Body of pancreas (tissue), 4 donors: Measurements from ENCODE around the gene TGFB1. TPM values are rescaled to one million over a fixed set of nuclear protein-coding genes. Genes with fewer than 3 reads are reported as not detected.
A peak's percentile ranks its signal among the peaks of the same experiment; 100 is the strongest.

Experiments
- ATAC-seq: fragments of 150-250 bp; one replicate; pipeline ENCODE4 v1.9.1; 2016
- DNase-seq, 4 donors: peaks; one replicate each; pipeline ENCODE4 v3.0.0-alpha.2; 2019
- H3K27ac ChIP-seq, 4 donors: fragments of 200-600 bp; sonication (generic); 1 replicate in 3 of 4; 2 replicates in 1 of 4; pipeline versions ENCODE4 v1.5.1 to v1.6.1; 2016 to 2019; ENCODE audit warnings: mild to moderate bottlenecking in 1 of 4, mixed read lengths in 1 of 4, moderate library complexity in 1 of 4
- H3K27me3 ChIP-seq, 2 donors: fragments of 200-600 bp; sonication (generic); one replicate each; pipeline ENCODE4 v1.6.0; 2016; ENCODE audit warnings: mild to moderate bottlenecking in 1 of 2
- H3K36me3 ChIP-seq, 2 donors: fragments of 200-600 bp; sonication (generic); replicated peaks in 1 of 2; 2 replicates each; pipeline ENCODE4 v1.5.1; 2016; ENCODE audit warnings: low read depth in 2 of 2; ENCODE audit not compliant: insufficient read depth in 1 of 2
- H3K4me1 ChIP-seq: fragments of 200-600 bp; sonication (generic); one replicate; pipeline ENCODE4 v1.6.0; 2016
- H3K4me3 ChIP-seq, 2 donors: fragments of 200-600 bp; sonication (generic); 1 replicate in 1 of 2; 2 replicates in 1 of 2; pipeline ENCODE4 v1.5.1; 2016 to 2019
- H3K9me3 ChIP-seq, 3 donors: fragments of 200-600 bp; sonication (generic); 1 replicate in 2 of 3; 2 replicates in 1 of 3; pipeline ENCODE4 v1.5.1; 2016
- POLR2A ChIP-seq, 3 donors: fragments of 450-650 bp; IDR thresholded peaks; one replicate each; pipeline ENCODE4 v1.6.1; 2016; ENCODE audit warnings: antibody characterized with exemption in 3 of 3, mild to moderate bottlenecking in 2 of 3
- WGBS, 2 donors: methylation state at CpG; one replicate each; pipeline ENCODE4 v1.1.5; 2017; 5-methylcytosine and 5-hydroxymethylcytosine counted together
- intact Hi-C: fragments of 100-400 bp; cut with DNase I; formaldehyde crosslinking; loops from one replicate; pipeline ENCODE4 v1.15.1; 2023
- total RNA-seq, 2 donors: library from RNA; depleted of rRNA; stranded (reverse); fragments of >200 nt; gene quantifications; one replicate each; pipeline ENCODE4 v1.1.0, GENCODE V29; 2016
- TF ChIP-seq, protein P1 (sequence below), 7 experiments: fragments of 450-650 bp in 4 of 7; fragments of 200-600 bp in 3 of 7; sonication (generic) in 3 of 7; IDR thresholded peaks; one replicate each; pipeline ENCODE4 v1.5.1; 2016 to 2019; ENCODE audit warnings: antibody characterized with exemption in 7 of 7

The TGFB1 gene
- total RNA-seq, 2 donors from 2014 or later: 7.8 to 17.1 TPM

DNA sequence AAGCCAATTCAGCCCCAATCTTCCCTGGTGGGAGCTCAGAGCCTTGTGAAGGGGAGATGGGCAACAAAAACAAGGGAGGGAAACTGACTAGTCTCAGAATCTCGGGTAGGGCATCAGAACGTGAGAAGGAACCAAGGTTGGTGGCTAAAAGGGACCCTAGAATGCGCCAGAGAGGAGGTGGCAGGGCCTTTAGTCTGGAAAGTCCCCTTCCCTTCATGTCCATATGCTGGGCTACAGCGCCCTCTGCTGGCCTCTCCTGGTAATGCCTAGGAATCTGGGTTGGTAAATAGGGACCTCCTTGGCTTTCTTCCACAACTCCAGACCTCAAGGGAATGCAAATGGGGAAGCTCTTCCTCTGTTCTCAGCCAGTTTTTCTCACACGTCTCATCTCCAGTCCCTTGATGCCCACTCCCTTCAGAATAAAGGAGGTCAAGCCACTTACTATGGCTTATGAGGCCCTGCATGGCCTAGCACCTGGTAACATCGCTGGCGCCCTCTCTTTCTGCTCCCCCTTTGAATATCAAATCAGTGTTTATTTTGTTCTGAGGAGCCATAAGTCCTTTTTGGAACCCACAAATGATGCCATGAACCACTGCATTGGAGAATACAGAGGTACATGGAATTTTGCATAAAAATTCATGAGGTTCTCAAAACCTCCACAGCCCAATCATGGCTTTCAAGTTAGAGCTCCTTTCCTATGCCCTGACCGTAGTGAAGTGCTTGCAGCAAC lies 45.1 kb downstream of the TGFB1 start:
- WGBS, 2 donors: 21 to 23% methylated on average over 8 of the region's 8 CpGs
- Histone ChIP-seq H3K4me1 (peaks cover 30% of the 10 kb centered on the region), H3K4me3 (no peak overlapping the region), H3K27me3 (no peaks in the 10 kb centered on the region), H3K9me3 (no peaks in the 10 kb centered on the region), H3K27ac (peak overlapping the region; percentile 88 to 97 (median 94)), H3K36me3 (peaks cover 12 to 25% of the 10 kb centered on the region in 2 donors)
- ATAC-seq: peak; percentile 68
- DNase-seq: peak; percentile 93 to 98 (median 94)
- intact Hi-C loops: no loop called here
- TF ChIP-seq, protein P1, sequence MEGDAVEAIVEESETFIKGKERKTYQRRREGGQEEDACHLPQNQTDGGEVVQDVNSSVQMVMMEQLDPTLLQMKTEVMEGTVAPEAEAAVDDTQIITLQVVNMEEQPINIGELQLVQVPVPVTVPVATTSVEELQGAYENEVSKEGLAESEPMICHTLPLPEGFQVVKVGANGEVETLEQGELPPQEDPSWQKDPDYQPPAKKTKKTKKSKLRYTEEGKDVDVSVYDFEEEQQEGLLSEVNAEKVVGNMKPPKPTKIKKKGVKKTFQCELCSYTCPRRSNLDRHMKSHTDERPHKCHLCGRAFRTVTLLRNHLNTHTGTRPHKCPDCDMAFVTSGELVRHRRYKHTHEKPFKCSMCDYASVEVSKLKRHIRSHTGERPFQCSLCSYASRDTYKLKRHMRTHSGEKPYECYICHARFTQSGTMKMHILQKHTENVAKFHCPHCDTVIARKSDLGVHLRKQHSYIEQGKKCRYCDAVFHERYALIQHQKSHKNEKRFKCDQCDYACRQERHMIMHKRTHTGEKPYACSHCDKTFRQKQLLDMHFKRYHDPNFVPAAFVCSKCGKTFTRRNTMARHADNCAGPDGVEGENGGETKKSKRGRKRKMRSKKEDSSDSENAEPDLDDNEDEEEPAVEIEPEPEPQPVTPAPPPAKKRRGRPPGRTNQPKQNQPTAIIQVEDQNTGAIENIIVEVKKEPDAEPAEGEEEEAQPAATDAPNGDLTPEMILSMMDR (IDR thresholded peaks at IDR 0.05): peak; percentile 93 to 98 (median 96)
- no peak for TF ChIP-seq POLR2A (IDR thresholded peaks at IDR 0.05)

DNA sequence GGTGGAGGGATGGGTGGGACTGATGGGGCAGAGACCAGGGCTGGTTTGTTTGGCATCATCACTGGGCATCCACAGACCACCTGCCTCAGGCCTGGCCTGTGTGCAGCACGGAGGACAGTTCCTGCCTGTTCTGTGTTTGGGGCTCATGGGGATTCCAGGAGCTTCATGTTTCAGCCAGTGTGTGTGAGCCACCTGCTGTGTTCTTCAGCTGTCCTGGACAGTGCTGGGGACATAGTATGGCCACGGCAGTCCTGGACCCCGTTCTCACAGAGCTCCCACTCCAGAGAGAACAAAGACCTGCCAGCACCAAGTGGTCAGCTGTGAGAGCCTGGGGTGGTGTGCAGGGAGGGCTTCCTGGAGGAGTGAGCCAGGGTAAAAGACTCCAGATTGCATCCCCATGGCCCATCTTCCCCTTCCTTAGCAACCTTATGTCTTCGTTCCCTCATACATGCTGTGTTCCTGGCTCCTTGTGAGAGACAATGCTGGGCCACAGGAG lies 45.7 kb downstream of the TGFB1 start:
- intact Hi-C loops: no loop called here
- Histone ChIP-seq H3K27ac (peak overlapping the region in 3 of 4 donors; percentile 88 to 97 (median 94)), H3K4me1 (peaks cover 30% of the 10 kb centered on the region), H3K27me3 (no peaks in the 10 kb centered on the region), H3K9me3 (no peaks in the 10 kb centered on the region), H3K36me3 (peaks cover 18 to 23% of the 10 kb centered on the region in 2 donors), H3K4me3 (no peak overlapping the region)
- DNase-seq (no peak), ATAC-seq (peak; percentile 1)
- 40 to 57% methylated on average over 1 to 4 of the region's 4 CpGs for WGBS, 2 donors
- TF ChIP-seq POLR2A (IDR thresholded peaks at IDR 0.05): no peak
- TF ChIP-seq, protein P1 (IDR thresholded peaks at IDR 0.05): no peak

DNA sequence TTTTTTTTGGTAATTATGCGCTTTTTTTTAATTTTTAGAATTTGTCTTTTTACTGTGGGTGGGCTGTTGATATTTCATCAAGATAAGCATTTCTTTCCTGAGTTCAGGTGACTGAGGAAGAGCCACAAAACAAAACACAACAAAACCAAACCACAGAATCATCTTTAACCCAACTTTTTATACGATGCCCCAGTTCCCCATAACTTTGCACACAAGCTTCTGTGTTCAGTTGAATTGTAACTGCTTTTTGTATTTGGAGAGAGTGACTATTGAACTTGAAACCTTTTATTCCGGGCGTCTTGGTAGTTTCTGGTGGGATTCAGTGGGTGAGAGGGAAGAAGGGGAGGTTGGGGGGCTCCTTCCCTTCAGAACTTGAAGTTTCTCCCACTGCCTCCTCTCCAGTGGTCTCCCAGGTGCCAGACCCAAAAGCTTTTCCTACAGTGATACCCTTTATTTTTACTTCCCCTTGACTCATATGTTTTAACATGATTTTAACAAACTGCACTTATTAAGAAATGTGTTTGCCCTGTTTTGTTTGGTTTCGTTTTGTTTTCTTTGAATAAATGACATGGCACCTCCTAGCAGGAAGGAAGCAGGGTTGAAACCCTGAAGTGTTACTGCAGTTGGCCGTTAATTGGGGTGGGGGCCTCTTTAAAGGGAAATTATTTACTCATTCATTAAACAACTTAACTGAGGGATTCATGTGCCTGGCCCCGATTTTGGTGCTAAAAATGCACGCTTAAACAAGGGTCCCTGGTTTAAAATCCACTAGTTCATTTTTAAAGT lies 46.4 kb downstream of the TGFB1 start:
- Histone ChIP-seq H3K4me1 (peaks cover 30% of the 10 kb centered on the region), H3K27me3 (no peaks in the 10 kb centered on the region), H3K4me3 (no peak overlapping the region), H3K27ac (peak overlapping the region in 3 of 4 donors; percentile 88 to 97 (median 94)), H3K36me3 (peaks cover 18 to 27% of the 10 kb centered on the region in 2 donors), H3K9me3 (no peaks in the 10 kb centered on the region)
- ATAC-seq: no peak
- 61% methylated on average over 8 of the region's 8 CpGs for WGBS, 2 donors
- DNase-seq: no peak
- TF ChIP-seq, protein P1 (IDR thresholded peaks at IDR 0.05): no peak
- TF ChIP-seq POLR2A (IDR thresholded peaks at IDR 0.05): no peak
- intact Hi-C loops: no loop called here

DNA sequence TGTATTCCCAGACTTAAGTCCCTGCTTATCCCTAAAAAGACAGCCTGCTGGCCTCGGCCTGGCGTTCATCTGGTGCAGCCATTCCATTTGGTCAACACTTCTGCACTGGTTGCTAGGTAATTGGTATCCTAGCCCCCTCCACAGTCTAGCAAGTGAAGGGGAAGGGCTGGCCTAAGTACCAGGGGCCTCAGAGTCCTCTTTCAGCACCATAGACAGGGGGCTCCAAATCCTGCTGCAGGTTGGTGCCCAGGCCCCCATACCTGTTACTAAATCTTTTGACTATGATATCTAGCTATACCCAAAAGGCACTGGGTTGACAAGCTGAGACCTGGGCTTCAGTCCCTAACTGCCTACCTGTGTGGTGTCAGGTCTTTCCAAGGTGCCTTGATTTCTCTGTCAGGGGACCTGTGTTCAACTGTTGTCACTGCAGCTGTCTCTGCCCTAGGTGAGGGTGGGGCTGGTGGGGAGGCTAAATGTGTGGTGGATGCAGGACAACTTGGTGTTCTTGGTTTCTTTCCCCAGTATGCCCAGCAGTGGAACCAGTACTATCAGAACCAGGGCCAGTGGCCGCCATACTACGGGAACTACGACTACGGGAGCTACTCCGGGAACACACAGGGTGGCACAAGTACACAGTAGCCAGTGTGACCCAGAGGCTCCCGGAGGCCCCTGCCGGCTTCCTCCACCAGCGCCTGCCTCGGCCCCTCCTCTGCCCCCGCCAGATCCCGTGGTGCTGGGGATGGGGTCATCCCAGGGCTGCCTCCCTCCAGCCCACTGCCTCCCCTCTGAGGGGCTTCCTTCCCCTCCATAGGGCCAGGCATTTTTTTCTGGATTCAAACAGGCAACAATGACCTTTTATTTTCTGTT lies 47.6 kb downstream of the TGFB1 start:
- H3K4me1 ChIP-seq: peaks cover 25% of the 10 kb centered on the region
- ATAC-seq: no peak
- TF ChIP-seq POLR2A (IDR thresholded peaks at IDR 0.05): no peak
- TF ChIP-seq, protein P1 (IDR thresholded peaks at IDR 0.05): no peak
- no peaks in the 10 kb centered on the region for H3K27me3 ChIP-seq
- intact Hi-C loops: no loop called here
- peaks cover 18 to 30% of the 10 kb centered on the region in 2 donors for H3K36me3 ChIP-seq
- WGBS, 2 donors: 76 to 80% methylated on average over 8 to 13 of the region's 13 CpGs
- H3K9me3 ChIP-seq: no peaks in the 10 kb centered on the region
- no peak overlapping the region for H3K4me3 ChIP-seq
- peak overlapping the region in 1 of 4 donors; percentile 94 for H3K27ac ChIP-seq
- no peak for DNase-seq
